ENCODE data around the gene CACNA2D3. TPM values are rescaled to one million over a fixed set of nuclear protein-coding genes. Genes with fewer than 3 reads are reported as not detected.

CACNA2D3 gene
- total RNA-seq, 3 donors from 2014 or later, result not detected

- H3K4me1 Mint-ChIP-seq (ENCODE audit: low read depth), result no peaks in the 10 kb centered on the region
- no peaks in the 10 kb centered on the region for H3K9me3 Mint-ChIP-seq
- no peak overlapping the region for H3K4me3 Mint-ChIP-seq
- ATAC-seq (no peak), DNase-seq (no peak)
- no peaks in the 10 kb centered on the region for H3K27me3 Mint-ChIP-seq (ENCODE audit: low read depth)
- no peaks in the 10 kb centered on the region for H3K36me3 Mint-ChIP-seq (ENCODE audit: insufficient read depth)
Measured at GRCh38 chr3:54235998-54236397, 113.6 kb downstream of the CACNA2D3 start.

- Mint-ChIP-seq H3K36me3 (ENCODE audit: insufficient read depth) (no peaks in the 10 kb centered on the region), H3K27me3 (ENCODE audit: low read depth) (no peaks in the 10 kb centered on the region), H3K4me3 (no peak overlapping the region), H3K9me3 (no peaks in the 10 kb centered on the region), H3K4me1 (ENCODE audit: low read depth) (no peaks in the 10 kb centered on the region)
- ATAC-seq, result no peak
- no peak for DNase-seq
Measured at GRCh38 chr3:54237109-54237508, 114.8 kb downstream of the CACNA2D3 start.

GRCh38 chr3:54237788-54238502 is 115.6 kb downstream of the CACNA2D3 start:
- Mint-ChIP-seq H3K4me1 (ENCODE audit: low read depth) (no peaks in the 10 kb centered on the region), H3K36me3 (ENCODE audit: insufficient read depth) (no peaks in the 10 kb centered on the region)

GRCh38 chr3:54240309-54240708 is 118.0 kb downstream of the CACNA2D3 start:
- H3K36me3 Mint-ChIP-seq (ENCODE audit: insufficient read depth), result no peaks in the 10 kb centered on the region
- no peaks in the 10 kb centered on the region for H3K27me3 Mint-ChIP-seq (ENCODE audit: low read depth)
- no peaks in the 10 kb centered on the region for H3K4me1 Mint-ChIP-seq (ENCODE audit: low read depth)
- DNase-seq (no peak), ATAC-seq (no peak)
- H3K9me3 Mint-ChIP-seq, result no peaks in the 10 kb centered on the region
- no peak overlapping the region for H3K4me3 Mint-ChIP-seq

More at GRCh38 chr3:54237788-54238502, 115.6 kb downstream of the CACNA2D3 start:
- Mint-ChIP-seq H3K9me3 (no peaks in the 10 kb centered on the region), H3K4me3 (no peak overlapping the region), H3K27me3 (ENCODE audit: low read depth) (no peaks in the 10 kb centered on the region)
- ATAC-seq (no peak), DNase-seq (no peak)

- no peak for ATAC-seq
- Mint-ChIP-seq H3K36me3 (ENCODE audit: insufficient read depth) (no peaks in the 10 kb centered on the region), H3K4me3 (no peak overlapping the region), H3K27me3 (ENCODE audit: low read depth) (no peaks in the 10 kb centered on the region), H3K9me3 (no peaks in the 10 kb centered on the region), H3K4me1 (ENCODE audit: low read depth) (no peaks in the 10 kb centered on the region)
- DNase-seq, result no peak
Measured at GRCh38 chr3:54243056-54243931, 120.9 kb downstream of the CACNA2D3 start.

- Mint-ChIP-seq H3K36me3 (ENCODE audit: insufficient read depth) (no peaks in the 10 kb centered on the region), H3K27me3 (ENCODE audit: low read depth) (no peaks in the 10 kb centered on the region), H3K9me3 (no peaks in the 10 kb centered on the region), H3K4me1 (ENCODE audit: low read depth) (no peaks in the 10 kb centered on the region), H3K4me3 (no peak overlapping the region)
- ATAC-seq (no peak), DNase-seq (no peak)
Measured at GRCh38 chr3:54243960-54244682, 121.8 kb downstream of the CACNA2D3 start.

- ATAC-seq (no peak), DNase-seq (no peak)
- Mint-ChIP-seq H3K4me3 (no peak overlapping the region), H3K36me3 (ENCODE audit: insufficient read depth) (no peaks in the 10 kb centered on the region), H3K27me3 (ENCODE audit: low read depth) (no peaks in the 10 kb centered on the region), H3K4me1 (ENCODE audit: low read depth) (no peaks in the 10 kb centered on the region), H3K9me3 (peaks cover 3% of the 10 kb centered on the region)
Measured at GRCh38 chr3:54251705-54252104, 129.4 kb downstream of the CACNA2D3 start.

GRCh38 chr3:54257125-54257720 is 134.9 kb downstream of the CACNA2D3 start:
- peaks cover 3% of the 10 kb centered on the region for H3K27me3 Mint-ChIP-seq (ENCODE audit: low read depth)
- H3K36me3 Mint-ChIP-seq (ENCODE audit: insufficient read depth), result no peaks in the 10 kb centered on the region
- no peaks in the 10 kb centered on the region for H3K4me1 Mint-ChIP-seq (ENCODE audit: low read depth)
- H3K9me3 Mint-ChIP-seq, result no peaks in the 10 kb centered on the region
- DNase-seq, result no peak
- ATAC-seq, result no peak
- no peak overlapping the region for H3K4me3 Mint-ChIP-seq

- H3K4me3 Mint-ChIP-seq, result no peak overlapping the region
- H3K36me3 Mint-ChIP-seq (ENCODE audit: insufficient read depth), result no peaks in the 10 kb centered on the region
- H3K27me3 Mint-ChIP-seq (ENCODE audit: low read depth), result peaks cover 3% of the 10 kb centered on the region
- no peaks in the 10 kb centered on the region for H3K4me1 Mint-ChIP-seq (ENCODE audit: low read depth)
- no peaks in the 10 kb centered on the region for H3K9me3 Mint-ChIP-seq
- DNase-seq (no peak), ATAC-seq (no peak)
Measured at GRCh38 chr3:54259636-54260035, 137.3 kb downstream of the CACNA2D3 start.

GRCh38 chr3:54261141-54261540 is 138.8 kb downstream of the CACNA2D3 start:
- ATAC-seq (no peak), DNase-seq (no peak)
- H3K27me3 Mint-ChIP-seq (ENCODE audit: low read depth), result peaks cover 3% of the 10 kb centered on the region
- no peak overlapping the region for H3K4me3 Mint-ChIP-seq
- H3K4me1 Mint-ChIP-seq (ENCODE audit: low read depth), result no peaks in the 10 kb centered on the region
- H3K9me3 Mint-ChIP-seq, result no peaks in the 10 kb centered on the region
- no peaks in the 10 kb centered on the region for H3K36me3 Mint-ChIP-seq (ENCODE audit: insufficient read depth)

- DNase-seq, result no peak
- no peaks in the 10 kb centered on the region for H3K36me3 Mint-ChIP-seq (ENCODE audit: insufficient read depth)
- no peak overlapping the region for H3K4me3 Mint-ChIP-seq
- ATAC-seq, result no peak
- no peaks in the 10 kb centered on the region for H3K4me1 Mint-ChIP-seq (ENCODE audit: low read depth)
- H3K27me3 Mint-ChIP-seq (ENCODE audit: low read depth), result peaks cover 3% of the 10 kb centered on the region
- H3K9me3 Mint-ChIP-seq, result no peaks in the 10 kb centered on the region
Measured at GRCh38 chr3:54262541-54262940, 140.2 kb downstream of the CACNA2D3 start.

GRCh38 chr3:54262946-54263345 is 140.6 kb downstream of the CACNA2D3 start:
- Mint-ChIP-seq H3K4me1 (ENCODE audit: low read depth) (no peaks in the 10 kb centered on the region), H3K36me3 (ENCODE audit: insufficient read depth) (no peaks in the 10 kb centered on the region), H3K27me3 (ENCODE audit: low read depth) (peaks cover 3% of the 10 kb centered on the region), H3K4me3 (no peak overlapping the region), H3K9me3 (no peaks in the 10 kb centered on the region)
- DNase-seq (no peak), ATAC-seq (no peak)

- H3K36me3 Mint-ChIP-seq (ENCODE audit: insufficient read depth), result no peaks in the 10 kb centered on the region
- peaks cover 3% of the 10 kb centered on the region for H3K27me3 Mint-ChIP-seq (ENCODE audit: low read depth)
- no peak overlapping the region for H3K4me3 Mint-ChIP-seq
- H3K9me3 Mint-ChIP-seq, result no peaks in the 10 kb centered on the region
- DNase-seq (no peak), ATAC-seq (no peak)
- H3K4me1 Mint-ChIP-seq (ENCODE audit: low read depth), result no peaks in the 10 kb centered on the region
Measured at GRCh38 chr3:54264050-54264449, 141.7 kb downstream of the CACNA2D3 start.

- no peaks in the 10 kb centered on the region for H3K27me3 Mint-ChIP-seq (ENCODE audit: low read depth)
- no peaks in the 10 kb centered on the region for H3K36me3 Mint-ChIP-seq (ENCODE audit: insufficient read depth)
- ATAC-seq, result no peak
- no peak overlapping the region for H3K4me3 Mint-ChIP-seq
- DNase-seq, result no peak
- no peaks in the 10 kb centered on the region for H3K9me3 Mint-ChIP-seq
- H3K4me1 Mint-ChIP-seq (ENCODE audit: low read depth), result no peaks in the 10 kb centered on the region
Measured at GRCh38 chr3:54270816-54271526, 148.6 kb downstream of the CACNA2D3 start.

Data from activated T-cell treated with anti-CD3 and anti-CD28 coated beads, Interleukin-2, amount 50 U/mL, for 4 hours (primary cell).